LoVo (cell line): ENCODE measurements around the gene SCAANT1.

Experiments used
- DNase-seq: peaks from one replicate; pipeline ENCODE4 v3.0.0-alpha.2; 2016; ENCODE audit warnings: low spot score

SCAANT1 gene

DNA sequence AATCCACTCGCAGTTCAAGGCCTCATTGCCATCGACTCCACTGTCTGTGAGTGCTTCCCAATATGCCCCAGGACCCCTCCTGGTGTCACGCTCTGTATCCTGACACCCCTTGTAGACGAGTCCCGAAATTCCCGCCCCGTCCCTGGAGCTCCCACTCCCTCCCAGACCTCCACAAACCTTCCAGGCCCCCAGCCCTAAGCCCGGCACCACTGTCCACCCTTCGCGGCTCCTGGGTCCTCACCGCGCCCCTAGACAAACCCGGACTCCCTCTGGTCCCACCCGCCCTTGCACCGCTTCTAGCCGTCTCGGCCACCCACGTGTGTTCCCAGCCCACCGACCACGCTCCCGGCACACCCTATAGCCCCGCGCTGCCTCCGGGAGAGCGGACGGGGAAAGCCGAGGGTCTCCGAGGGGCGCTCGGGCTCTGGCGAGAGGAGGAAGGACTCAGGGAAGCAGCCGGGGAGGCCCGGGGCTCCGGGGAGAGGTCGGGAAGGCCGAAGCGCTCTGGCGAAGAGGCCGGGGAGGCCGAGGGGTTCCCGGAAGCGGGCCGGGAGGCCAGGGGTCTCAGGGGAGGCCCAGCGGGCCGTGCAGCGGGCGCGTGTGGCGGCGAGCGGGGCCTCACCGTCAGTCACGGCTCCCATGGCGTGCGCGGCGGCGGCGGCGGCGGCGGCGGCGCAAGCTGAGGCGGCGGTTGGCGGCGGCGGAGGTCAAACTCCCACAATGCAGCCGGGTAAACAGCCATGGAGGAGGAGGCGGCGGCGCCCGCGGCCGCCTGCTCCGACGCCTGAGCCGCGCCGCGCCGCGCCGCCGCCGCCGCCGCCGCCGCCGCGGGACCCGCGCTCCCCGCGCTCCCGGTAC, 48.8 kb downstream of the SCAANT1 start, which contains the start of the genes ATXN7 and THOC7:
Gene ATXN7, plus strand, starts transcription at position 718 of the 858 bp plus-strand sequence. CDS start 48,732 bp downstream, outside the sequence.
Gene THOC7, minus strand, starts transcription at position 656 of the 858 bp plus-strand sequence. Its CDS starts 15 bp downstream, at position 641.
- peak; percentile 55 for DNase-seq

DNA sequence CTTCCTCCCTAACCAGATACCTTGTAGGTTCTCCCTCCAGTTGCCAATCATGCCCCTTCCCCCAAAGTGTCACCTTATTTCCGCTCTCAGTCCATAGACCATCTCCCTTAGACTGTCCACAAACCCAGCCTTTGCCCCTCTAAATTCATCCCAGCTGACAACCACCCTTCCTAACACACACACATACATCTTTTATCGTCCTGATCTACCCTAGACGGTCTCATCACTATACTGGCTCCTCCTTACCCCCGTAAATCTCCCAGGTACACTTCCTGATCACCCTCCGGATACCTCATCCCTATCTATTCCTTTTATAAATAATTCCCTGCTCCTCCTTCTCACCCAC, 49.4 kb downstream of the SCAANT1 start:
- DNase-seq, result no peak
